ENCODE measurements around the gene SIDT1.

The SIDT1 gene

DNA sequence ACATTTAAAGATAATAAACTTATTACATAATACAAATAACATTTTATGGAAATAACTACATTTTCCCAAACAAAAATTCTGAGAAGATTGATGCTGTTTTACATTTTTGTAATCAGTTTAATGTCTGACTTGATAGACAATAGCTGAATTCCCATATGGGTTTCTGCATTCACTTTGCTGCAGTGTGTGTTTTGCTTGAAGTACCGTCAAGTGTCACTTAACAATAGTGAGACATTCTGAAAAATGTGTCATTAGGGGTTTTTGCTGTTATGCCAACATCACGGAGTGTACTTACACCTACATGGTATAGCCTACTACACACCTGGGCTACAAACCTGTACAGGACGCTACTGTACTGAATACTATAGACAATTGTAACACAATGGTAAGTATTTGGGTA is 106.6 kb downstream of the SIDT1 start:
- no peak for DNase-seq

DNA sequence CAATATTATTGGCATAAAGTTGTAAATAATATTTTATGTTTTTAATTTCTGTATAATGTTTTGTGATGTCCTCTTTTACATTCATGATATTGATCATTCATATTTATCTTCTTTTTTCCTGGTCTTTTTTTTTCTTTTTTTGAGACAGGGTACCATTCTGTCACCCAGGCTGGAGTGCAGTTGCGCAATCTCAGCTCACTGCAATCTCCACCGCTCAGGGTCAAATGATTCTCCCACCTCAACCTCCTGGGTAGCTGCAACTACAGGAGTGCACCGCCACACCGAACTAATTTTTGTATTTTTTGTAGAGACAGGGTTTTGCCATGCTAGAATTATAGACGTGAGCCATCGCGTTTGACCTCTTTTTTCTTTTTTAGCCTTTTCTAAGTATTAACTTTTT is 111.2 kb downstream of the SIDT1 start:
- DNase-seq = no peak

DNA sequence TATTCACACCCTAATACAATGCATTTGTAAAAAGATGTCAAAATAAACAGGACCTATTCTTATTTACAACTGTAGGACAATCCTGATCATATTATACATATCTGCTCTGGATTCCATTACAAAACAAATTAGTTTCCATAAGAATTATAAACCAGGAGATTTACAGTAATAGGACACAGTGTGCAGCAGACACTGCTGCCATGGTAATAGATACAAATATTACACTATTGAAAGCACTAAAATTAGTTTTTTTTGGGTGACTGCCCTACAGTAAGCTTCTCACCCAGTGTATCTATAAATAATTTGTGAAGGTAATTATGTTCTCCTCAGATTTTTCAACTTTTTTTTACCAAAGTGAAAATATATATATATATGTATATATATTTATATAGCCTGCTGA is 116.2 kb downstream of the SIDT1 start:
- no peak for DNase-seq

DNA sequence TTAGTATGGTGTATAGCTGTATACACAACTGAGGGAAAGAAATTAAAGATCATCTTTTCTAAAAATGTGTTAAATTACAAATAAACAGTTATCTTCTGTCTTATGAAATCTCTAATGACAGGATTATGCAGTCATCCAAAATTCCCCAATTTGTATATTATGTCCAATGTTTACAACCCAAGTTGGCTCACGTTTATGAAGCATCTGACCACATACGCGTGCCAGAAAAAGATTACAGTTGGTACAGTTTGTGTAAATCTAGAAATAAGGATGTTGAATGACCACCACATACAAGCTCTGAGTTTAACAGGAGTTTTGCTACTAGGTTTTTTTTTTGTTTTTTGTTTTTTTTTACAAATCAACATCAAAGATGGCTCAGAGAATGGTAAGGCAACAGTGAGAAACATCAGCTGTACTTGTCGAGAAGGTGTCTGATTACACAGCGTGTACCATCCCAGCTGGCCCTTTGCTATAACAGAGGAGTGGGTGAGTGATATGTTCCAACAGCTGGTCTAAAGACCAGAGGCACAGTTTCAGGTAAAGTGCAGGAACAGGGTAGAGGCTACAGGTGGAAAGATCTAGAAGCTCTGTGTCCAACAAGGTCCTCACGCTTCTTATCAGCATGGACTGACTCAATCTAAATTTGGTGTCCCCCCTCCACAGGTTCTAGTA is 117.0 kb downstream of the SIDT1 start:
- DNase-seq = peak in 2 of 3 donors; percentile 16 to 21

DNA sequence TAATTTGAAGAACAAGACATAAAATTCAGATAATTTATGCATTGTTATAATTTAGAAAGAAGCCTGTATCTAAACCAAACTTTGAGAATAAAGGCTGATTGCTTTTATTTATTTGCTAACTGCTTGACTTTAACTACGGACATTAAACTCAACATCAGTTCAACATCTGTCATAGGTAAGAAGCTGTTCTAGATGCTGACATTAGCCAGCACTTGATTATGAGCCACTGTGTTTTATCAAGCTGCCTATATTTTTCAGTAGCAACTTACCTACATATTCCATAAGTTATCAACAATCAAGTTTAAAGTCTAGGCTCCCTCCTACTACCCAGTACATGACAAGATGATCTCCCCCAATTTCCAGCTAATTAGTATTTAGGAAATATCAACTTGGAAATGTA is 122.0 kb downstream of the SIDT1 start:
- no peak for DNase-seq

DNA sequence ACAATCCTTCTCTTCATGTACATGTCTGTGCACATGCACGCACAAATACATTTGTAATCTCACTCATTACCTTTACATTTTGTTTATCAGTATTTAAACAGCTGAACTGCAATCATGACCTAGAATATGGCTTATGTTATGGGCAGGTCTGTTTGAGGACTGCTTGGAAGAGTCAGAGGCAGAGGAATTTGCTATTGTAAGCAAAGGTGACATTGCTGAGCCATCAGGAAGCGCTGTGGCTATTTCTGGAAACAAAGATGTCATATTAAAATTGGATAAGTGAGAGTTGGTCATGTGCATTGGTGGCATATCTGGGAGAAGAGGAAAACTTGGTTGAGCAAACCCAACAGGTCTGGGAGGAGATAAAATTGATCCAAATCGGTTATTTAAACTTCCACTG is 122.5 kb downstream of the SIDT1 start:
- DNase-seq = no peak

DNA sequence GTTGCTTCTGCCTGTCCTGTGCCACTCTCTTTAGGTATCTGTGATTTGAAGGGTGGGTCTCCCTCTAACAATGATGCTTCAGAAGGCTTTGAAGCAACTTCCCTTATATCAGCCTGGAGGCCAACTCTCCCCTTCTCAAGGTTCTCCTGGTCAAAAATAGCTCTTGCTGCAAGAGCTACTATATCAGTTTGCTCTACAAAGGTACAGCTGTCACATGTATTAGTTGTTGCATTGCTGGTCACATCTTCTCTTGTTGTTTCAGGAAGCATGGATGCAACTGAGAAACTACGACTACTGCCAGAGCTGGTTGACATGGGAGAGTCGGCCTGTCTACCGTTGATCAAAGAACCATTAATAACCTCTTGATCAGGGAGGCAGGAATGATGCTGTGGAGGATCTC is 125.8 kb downstream of the SIDT1 start:
- no peak for DNase-seq

DNA sequence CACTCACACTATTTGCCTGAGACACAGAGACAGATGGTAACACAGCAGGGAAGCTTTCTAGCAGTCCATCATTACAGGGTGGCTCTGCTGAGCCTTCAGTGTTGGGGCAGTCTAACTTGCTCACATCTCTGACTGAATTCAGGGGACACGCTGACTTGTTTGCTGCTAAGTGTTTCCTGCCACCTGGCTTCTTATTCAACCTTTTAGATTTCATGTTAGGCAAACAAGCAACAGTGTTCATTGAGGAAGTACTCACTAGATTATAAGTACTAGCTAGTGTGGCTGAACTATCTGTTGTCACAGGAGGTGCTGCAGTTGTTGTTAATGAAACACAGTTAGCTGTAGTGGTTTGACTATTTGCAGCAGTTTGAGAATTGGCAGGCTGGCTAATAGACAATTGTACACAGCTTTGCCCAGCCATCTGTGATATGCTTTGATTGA is 126.8 kb downstream of the SIDT1 start:
- DNase-seq = no peak

DNA sequence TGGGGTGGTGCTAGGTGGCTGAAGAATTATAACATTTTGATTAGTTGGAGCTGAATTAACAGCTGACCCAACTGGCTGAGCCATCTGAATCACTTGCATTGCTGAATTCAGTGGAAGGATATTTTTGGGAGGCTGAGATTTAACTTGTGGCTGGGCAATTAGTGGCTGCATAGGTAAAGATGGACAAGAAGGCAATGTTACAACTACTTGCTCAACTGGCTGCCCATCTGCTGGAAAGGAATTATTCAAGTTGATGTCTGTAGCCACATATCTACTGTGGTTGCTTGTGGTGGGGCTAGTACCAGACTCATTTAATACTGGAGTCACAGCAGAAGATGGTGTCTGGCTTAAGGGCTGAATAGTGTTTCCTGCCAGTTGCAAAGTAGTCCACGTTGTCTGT is 127.6 kb downstream of the SIDT1 start:
- DNase-seq = no peak

DNA sequence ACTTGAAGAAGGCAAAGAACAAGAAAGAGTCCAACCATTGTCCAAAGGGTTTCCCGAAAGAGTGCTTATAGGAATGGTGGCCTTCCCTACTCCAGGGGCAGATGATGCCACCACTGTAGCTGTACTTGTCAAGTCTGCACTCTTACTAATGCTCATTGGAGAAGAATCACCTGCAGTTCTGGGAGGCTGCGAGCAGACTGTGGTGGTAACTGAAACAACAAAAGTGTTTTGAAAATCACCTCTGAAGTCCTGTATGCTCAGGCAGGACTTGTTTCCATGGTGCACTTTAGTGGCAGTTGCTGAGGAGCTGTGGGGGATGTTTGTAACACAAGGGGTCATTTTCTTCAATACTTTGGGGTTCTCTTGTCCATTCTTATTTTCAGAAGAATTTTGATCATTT is 128.1 kb downstream of the SIDT1 start:
- DNase-seq = no peak

DNA sequence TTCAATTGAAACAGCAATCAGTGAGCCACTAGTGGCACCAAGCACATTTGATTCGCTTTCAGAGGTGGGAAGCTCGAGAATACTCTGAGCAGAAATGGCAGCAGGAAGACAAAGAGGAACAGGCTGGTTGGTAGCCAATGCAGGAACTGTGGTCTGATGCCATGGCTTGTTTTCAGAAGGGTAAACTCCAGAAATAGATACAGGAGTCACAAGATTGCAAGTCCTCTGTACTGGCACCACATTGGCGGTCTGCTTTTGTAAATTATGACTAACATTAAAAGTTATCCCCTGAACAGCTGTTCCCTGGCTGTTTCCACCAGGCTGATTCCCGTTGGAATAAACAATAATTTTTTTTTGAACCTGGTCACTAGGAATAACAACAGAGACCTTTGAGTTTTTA is 128.5 kb downstream of the SIDT1 start:
- no peak for DNase-seq

DNA sequence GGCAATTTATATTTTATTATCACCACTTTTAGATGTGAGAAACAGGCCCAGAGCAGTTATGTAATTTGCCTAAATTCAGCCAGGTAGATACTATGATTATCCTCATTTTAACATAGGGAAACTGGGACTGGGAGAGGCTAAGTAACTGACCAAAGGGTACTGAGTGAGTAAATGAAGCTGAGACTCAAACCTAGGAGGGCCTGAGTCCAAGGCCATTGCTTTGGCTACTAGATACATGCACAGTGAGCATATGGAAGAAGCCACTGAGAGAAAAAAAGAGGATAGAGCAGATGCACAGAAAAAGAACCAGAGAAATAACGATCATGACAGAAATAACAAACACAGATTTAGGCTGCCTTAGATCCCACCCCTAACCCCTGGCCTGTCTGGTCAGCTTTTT is 130.5 kb downstream of the SIDT1 start:
- no peak for DNase-seq

DNA sequence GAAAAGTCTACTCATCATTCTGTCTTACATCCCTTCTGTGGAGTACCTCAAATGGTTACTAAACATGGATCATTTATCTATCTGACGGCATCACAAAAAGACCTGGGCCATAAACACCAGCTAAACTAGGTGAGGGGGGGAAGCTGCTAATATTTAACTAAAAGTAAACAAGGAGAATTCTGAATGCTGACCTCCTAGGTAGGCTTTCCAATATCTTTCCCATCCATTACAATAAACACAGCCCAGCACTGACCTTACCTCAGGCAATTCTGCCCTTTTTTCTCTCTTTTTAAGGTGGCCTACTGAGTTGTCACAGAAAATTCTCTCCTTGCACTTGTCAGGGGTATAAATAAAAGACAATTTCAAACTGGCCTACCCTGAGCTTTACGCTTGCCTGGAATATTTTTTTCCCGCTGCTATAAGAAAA is 131.0 kb downstream of the SIDT1 start:
- no peak for DNase-seq

DNA sequence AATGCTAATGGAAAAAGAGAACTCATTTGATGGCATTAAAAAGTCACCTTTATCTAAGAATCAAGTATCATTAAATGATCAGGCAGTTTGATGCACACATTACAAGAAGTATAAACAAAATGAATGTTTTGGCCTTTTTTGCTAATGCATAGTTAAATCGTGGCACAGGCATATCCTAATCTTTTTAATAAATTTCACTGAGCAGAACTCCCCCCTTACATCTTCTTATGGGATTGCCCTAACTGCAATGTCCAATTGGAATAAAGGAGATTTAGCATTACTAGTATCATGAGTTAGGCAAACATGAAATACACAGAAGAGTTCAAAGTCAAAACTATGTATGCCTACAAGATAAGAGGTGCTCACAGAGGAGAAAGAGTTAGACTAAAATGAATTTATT is 131.4 kb downstream of the SIDT1 start:
- no peak for DNase-seq

DNA sequence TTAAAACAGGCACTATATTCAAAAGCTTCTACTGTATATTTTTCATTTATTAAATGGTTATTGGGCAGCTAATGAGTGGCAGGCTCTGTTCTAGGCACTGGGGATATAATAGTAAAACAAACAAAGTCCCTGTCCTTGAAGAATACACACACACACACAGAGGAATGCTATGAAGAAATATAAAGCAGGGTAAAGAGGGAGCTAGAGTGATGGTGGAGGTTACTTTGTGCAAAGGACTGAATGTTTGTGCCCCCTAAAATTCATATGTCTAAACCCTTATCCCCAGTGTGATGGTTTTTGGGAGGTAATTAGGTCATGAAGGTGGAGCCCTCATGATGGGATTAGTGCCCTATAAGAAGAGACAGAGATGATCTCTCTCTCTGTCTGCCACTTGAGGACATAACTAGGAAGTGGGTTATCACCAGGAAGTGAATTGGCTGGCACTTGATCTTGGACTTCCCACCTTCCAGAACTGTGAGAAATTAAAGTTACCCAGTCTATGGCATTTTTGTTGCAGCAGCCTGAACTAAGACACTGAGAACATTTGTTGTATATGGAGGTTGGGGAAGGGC is 132.3 kb downstream of the SIDT1 start:
- no peak for DNase-seq

DNA sequence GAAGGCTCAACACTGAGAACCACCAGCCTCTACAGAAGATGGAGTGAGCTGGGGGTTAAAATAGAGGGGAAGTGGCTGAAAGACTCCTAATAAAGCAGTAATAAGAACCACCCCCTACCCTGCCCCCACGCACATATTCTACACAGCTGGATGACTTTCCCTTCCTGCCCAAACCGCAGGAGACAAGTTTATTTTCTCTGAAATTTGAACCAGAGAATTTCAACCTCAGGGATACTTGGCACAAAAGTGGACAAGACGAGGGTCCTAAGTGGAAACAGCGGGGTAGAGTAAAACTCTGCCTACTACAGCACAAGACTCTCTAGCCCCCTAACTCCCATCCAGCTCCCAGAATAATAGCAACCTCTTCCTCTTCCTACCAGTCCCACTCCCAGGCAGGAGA is 135.7 kb downstream of the SIDT1 start:
- peak in 2 of 3 donors; percentile 12 to 31 for DNase-seq

DNA sequence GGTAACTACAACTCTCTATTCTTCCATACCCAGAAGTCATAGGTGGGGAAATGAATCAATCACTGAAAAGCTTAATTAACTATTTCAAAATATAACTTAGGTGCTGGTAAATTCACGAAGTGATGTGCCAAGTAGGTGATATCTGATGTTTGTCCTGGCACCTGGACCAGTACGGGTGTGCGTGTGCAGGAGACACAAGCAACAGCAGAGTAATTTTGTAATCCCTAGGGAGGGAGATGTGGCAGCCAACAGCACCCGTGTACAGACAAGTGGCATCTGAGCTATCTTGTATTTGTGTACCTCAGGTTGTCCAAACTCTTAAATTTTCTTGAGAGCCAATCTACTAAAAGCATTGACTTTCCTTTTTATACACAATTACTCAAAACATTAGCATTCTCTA is 141.2 kb downstream of the SIDT1 start:
- DNase-seq = no peak

DNA sequence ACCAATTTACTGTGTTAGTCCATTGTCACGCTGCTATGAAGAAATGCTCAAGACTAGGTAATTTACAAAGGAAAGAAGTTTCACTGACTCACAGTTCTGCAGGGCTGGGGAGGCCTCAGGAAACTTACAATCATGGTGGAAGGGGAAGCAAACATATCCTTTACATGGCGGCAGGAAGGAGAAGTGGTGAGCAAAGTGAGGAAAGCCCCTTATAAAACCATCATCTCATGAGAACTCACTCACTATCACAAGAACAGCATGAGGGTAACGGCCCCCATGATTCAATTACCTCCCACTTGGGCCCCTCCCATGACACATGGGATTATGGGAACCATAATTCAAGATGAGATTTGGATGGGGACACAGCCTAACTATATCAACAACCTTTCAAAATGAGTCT is 143.9 kb downstream of the SIDT1 start:
- peak; percentile 75 to 80 (median 80) for DNase-seq

DNA sequence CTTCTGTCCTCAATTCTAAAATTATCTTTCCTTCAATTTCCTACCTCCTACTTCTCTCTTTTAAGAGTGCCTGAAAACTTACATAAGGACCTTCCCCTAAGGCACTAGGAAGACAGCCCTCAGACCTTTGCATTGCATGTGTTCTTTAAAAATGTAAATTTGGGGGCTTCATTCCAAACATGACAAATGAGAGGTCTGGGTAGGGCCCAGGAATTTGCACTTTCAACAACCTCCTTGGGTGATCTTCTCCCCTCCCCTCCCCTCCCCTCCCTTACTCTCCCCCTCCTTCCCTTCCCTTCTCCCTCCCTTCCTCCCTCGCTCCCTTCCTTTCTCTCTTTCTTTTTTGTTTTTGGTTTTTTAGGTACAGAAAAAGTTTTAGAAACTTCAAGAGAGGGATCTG is 145.4 kb downstream of the SIDT1 start:
- no peak for DNase-seq

DNA sequence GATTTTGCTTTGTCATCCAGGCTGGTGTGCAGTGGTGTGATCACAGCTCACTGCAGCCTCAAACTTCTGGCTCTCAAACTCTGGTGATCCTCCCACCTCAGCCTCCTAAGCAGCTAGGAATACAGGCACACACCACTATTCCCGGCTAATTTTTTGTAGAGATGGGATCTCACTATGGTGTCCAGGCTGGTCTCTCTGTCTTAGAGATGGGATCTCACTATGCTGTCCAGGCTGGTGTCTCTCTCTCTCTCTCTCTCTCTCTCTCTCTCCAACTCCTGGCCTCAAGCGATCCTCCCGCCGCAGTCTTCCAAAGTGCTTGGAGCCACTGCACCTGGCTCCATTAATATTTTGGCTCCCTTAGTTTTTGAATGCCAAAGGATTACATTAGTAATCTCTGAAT is 146.4 kb downstream of the SIDT1 start:
- DNase-seq = no peak

Measured in suppressor macrophage treated with lipopolysaccharide for 1 hour (primary cell).